Stimulated activated CD8-positive, alpha-beta memory T cell treated with anti-CD3 and anti-CD28 coated beads, Interleukin-7, amount 100 ng/mL, for 1 hour (primary cell): ENCODE measurements around the gene KIFAP3.

ENCODE experiments used
- DNase-seq, 2 donors: peaks; one replicate each; pipeline ENCODE4 v3.0.0-alpha.2; 2020; ENCODE audit warnings: low read depth in 2 of 2

Gene KIFAP3

DNA sequence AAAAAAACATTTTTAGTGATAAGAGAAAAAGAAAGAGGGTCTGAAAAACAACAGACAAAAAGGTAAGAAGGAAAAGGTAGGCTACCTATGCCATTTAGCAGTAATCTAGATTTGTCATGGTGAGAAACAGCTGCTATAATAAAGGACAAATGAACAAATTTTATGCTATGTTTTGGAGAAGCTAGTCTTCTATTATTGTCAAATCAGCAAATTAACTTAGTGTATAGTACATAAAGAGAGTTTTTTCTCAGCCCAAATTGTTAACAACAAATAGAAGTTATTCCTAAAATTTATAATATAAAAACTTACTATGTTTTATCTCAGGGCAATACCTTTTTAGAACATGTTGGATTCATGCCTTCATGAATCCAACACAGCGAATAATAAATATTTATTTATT is 88.7 kb downstream of the KIFAP3 start:
- no peak for DNase-seq

DNA sequence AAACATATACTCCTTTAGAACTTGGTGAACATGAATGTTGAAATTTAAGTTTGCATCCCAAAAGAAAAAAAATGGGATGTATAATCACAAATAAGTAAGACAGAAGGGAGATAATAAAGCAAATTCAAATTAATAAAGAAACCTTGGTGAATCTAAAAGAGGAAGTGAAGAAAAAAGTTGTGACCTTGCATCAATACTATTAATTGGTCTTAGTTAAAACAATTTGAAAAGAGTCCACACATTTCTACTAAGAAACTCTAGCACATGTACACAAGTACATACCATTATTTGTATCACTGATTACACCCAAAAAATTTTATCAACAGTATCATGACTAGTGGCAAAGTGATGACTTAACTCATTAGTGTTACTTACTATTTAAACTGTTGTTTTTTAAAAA is 100.4 kb downstream of the KIFAP3 start:
- DNase-seq, result no peak

GRCh38 chr1:169970114-169970513 is 104.4 kb downstream of the KIFAP3 start:
- no peak for DNase-seq

DNA sequence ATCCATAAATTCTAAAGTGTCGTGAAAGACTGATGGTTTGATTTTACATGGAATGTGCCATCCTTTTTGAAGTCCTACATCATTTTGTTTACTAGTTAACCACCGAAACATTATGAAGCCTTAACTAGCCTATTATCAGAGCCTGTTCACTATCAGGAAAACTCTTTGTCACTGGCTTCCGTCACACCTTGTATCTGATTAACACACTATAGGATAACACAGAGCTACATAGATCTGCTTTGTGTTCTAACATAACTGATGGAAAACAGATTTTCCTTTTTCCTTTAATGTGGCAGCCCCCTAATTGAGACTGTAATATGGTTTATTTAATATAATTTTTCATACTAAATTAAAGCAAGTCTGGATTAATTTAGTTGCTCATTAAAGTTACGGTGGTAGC is 106.3 kb downstream of the KIFAP3 start:
- no peak for DNase-seq

DNA sequence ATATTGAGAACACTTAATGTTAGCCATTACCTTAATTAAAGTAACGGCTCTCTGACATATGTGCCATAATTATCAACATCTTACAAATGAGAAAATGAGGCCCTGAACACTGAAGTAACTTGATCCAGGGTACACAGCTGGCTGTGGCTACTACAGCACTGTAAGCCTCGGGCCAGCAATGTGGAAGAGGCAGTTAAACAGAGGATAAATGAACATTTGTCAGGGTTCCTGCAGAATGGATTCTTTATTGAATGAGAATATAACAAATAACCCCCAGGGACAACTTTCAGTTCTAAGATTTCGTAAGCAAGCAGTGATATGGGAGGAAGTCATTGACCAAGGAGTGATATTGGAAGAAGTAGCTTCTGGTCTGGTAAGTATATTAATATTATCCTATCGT is 110.3 kb downstream of the KIFAP3 start:
- no peak for DNase-seq

- no peak for DNase-seq
Measured at GRCh38 chr1:169959686-169960085, 114.8 kb downstream of the KIFAP3 start.

DNA sequence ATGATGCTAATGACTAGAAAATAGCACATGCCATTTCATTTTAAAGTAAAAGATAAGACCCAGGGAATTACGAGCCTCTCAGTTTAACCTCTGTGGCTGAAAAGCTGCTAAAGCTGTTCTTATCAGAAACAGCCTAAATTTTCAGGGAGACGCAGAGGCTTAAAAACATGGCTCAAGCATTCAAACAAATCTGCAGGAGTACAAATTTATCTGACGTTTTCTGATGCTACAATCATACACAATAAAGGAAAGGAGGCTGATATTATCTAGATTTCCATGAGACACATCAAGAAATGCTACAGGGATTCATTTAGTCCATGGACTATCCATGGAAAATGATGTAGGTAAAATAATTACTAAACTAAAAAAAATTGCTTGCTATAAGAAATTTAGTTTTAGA is 115.5 kb downstream of the KIFAP3 start:
- no peak for DNase-seq

DNA sequence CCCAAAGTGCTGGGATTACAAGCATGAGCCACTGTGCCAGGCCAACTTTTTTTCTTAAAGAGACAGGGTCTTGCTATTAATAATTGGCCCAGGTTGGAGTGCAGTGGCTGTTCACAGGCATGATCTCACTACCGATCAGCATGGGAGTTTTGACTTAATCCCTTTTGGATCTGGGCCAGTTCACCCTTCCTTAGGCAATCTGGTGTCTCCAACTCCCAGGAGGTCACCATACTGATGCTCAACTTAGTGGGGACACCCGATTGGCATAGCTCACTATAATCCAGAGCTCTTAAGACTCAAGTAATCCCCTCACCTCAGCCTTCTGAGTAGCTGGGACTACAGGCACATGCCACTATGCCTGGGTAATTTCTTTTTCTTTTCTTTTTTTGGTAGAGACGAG is 116.6 kb downstream of the KIFAP3 start:
- DNase-seq, result no peak

- DNase-seq, result no peak
Measured at GRCh38 chr1:169951108-169951507, 123.4 kb downstream of the KIFAP3 start.

DNA sequence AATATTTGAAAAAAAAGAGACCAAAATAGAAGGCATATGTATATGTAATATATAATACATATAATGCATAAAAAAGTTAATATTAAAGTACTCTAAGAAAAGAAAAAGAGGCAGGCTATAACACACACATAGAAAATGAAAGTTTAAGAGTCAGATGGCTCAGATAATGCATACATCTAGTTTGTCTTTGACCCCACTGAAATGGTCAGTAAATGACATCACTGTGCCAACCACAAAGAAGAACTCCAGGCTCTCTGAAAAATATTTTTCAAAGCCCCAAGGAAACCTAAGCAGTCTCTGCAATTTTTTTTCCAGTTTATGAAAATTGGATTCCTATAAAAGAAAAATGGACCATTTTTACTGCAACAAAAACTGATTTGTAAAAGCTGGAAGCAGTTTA is 125.4 kb downstream of the KIFAP3 start:
- no peak for DNase-seq

DNA sequence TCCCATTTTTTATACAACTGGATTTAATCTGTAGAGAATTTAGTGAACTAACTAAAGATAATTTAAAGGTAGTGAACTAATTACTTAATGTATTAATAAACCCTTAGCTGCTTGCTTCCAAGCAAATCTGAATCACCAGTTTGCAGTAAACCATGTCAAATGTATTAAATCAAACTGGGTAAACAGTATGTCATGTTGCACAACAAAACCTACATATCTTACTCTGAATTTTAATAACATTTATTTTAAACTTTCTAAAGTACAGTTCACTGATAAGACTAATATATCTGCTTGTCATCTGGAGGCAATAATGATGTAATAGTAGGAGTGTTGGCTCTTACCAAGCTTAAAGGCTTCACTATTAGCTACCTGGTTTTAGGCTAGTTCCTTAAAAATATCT is 128.3 kb downstream of the KIFAP3 start:
- no peak for DNase-seq

DNA sequence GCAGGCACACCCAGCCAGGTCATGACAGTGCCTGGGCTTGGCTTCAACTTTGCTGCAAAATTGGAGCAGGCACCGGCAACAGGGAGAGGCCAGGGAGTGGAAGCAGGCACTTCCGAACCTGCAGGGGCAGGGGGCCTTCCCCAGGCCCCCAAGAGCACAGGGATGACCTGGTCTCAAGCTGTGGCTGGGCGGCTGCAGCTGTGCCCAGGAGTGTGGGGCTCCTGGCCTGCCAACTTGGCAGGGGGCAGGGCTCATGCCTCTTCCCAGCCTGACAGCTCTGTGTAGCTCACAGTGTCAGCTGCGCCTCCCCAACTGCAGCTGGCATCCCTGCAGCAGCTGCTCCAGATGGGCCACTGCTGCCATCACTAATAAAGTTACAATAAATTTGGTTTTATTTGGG is 129.3 kb downstream of the KIFAP3 start:
- no peak for DNase-seq

DNA sequence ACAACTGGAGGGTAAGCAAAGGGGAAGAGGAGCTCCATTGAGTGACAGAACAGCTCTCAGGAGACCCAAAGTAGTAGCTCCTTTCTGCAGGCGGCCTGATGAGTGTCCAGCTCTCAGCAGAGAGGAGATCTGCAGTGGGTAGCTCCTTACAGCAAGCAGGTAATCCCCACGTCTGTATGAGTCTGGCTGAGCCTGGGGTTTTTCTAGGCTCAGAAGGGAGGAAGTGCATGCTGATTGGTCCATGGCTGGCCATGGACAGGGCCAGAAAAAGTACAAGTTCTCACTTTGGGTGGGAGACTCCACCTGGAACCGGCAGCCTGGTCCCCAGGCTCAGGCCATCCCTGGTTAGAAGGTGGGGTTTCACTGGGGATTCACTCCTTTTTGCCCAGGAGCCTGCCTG is 129.9 kb downstream of the KIFAP3 start:
- no peak for DNase-seq

DNA sequence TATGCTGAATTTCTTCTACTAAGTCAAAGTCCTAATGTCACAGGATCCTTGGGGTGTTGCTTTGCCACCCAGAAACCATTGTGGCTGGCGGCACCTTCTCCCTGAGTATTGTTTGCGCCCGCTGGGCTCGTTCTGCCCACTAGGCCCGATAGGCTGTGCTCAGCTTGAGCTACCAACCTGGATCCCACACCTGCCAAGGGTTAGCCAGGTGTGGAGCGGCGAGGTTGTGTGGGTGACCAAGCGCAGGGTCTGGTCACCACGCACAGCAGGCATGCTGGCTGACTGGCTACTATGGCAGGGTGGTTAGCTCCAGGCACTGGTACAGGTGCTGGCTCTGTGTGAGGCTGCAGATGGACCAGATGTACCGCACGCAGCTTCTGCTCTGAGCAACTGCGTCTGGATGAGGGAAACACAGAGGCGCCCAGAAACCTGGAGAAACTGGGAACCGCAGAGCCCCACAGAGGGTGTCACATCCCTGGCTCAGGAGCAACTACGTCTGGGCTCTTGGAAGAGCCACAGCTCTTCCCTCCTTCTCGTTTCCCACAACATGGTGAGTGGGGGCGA is 130.4 kb downstream of the KIFAP3 start:
- DNase-seq, result no peak

GRCh38 chr1:169941982-169942830 is 132.3 kb downstream of the KIFAP3 start:
- no peak for DNase-seq

DNA sequence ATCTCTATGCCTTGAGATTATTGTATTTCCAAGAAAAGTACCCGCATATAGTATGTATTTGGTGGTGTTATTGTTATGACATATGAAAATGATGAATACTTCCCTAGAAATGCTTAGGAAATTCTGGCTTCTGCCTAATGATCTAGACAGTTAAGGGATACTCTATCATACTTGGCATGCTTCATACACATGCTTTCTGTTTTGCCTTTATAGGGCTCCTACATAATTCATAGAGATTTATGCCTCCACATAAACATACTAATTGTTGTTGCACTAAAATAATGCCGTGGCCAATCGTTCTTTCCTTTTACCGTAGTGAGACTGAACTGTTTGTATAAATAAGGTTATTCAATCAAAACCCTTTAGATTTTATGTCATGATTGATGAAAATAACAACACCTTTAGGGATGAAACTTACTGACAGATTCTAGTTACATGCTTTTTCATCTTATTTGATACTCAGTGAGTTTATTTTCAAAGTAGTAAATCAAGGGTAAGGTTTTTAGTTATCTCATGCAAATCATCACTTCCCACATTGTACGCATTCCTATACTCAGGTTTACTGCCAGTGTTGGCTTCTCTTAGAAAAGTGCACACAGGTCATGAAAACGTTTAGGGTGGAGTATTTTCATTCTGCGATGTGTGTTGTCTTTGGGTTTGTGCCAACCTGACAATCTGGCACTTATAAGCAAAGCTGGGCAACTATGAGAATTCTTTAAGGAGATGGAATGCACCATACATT is 140.3 kb downstream of the KIFAP3 start:
- DNase-seq, result no peak

GRCh38 chr1:169931795-169932231 is 142.7 kb downstream of the KIFAP3 start:
- no peak for DNase-seq

- no peak for DNase-seq
Measured at GRCh38 chr1:169929210-169929526, 145.3 kb downstream of the KIFAP3 start.

DNA sequence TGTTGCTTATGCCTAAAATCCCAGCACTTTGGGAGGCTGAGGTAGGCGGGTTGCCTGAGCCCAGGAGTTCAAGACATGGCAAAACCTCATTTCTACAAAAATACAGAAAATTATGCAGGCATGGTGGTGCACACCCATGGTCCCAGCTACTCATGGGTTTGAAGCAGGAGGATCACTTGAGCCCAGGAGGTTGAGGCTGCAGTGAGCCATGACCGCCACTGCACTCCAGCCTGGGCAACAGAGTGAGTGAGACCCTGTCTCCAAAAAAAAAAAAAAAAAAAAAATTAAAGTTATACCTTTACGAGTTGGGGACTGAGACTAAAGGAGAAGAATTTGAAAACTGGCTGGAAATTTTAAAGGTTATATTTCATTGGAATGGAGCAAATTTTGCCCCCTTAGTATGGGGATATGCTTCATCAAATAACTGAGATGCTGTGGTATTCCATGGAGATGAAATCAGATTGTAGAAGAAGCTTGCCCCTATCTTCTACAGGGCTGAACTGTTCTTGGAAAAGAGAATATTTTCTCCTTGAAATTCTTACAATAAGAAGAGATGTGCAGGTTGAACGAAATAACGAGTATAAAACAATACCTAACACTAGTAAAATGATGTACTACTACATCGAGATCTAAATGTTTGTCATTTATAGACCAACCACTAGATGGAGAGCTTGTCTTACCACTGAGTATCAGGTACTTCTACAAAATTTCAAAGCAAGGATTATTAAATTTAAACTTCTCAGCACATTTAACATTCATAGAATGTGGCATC is 145.9 kb downstream of the KIFAP3 start:
- DNase-seq, result no peak

DNA sequence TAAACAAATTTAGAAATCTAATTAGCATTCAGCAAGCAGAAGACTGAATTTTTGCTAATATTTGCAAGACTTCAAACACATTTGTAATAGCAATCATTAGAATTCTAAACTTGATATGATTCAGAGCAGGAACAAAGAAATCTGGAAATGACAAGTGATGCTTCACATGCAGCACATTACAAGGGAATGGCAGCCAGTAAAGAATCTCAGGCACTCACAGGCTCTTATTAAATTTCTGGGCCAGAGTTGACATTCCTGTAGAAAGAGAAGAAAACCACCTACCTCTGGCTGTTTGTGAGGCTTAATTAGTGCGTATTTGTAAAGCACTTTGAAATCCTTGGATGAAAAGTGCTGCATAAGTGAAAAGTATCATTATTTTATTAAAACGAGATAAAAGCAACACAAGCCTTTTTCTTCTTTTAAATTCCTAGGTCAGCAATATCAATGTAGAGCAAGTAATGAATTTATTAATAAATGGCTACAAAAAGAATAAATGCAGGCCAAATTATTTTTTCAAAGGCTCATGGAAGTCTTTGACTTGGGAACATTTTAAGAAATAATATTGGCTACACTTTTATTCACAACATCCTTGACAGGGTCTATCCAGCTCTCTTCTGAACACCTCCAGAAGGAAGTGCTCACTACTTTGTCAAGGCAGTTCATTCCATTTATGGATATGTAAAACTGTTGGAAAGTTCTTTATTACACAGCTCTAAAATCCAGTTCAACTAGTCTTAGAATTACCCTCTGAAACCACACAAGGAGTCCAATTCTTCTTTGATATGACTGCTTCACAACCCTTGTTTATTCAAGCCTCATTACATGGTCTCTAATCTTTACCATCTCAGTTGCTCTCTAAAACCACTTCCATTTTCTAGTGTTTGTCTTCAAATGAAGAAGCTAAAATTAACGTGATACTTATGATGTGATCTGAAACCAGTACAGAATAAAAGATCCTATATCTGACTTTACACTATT is 148.7 kb downstream of the KIFAP3 start:
- no peak for DNase-seq

GRCh38 chr1:169924829-169925228 is 149.7 kb downstream of the KIFAP3 start:
- no peak for DNase-seq
